Common myeloid progenitor, CD34-positive (primary cell): ENCODE measurements around the gene EFNA3.

Source experiments
- CTCF ChIA-PET: fragments of 350-600 bp; sonication (Branson Sonifier 250); formaldehyde crosslinking; loops from one replicate; lab custom pipeline; 2021; ENCODE audit warnings: antibody characterized with exemption; lab: Charles Lee
- POLR2A ChIA-PET: fragments of 350-600 bp; sonication (Branson Sonifier 250); formaldehyde crosslinking; loops from one replicate; lab custom pipeline; 2021; ENCODE audit warnings: antibody characterized with exemption; lab: Charles Lee
- DNase-seq, 3 donors: peaks; one replicate each; pipeline versions ENCODE4 v3.0.0 to v3.0.0-alpha.2; 2013
- H3K27ac ChIP-seq, 2 experiments: 1 replicate in 1 of 2; 2 replicates in 1 of 2; pipeline ENCODE4 v1.7.0; 2013; ENCODE audit warnings: inconsistent platforms in 2 of 2, low read length in 2 of 2, mild to moderate bottlenecking in 2 of 2, low read depth in 1 of 2, moderate library complexity in 1 of 2; ENCODE audit not compliant: severe bottlenecking in 2 of 2, insufficient read depth in 1 of 2, poor library complexity in 1 of 2
- H3K27me3 ChIP-seq, 5 experiments: replicated peaks in 2 of 5; 1 replicate in 3 of 5; 2 replicates in 2 of 5; pipeline versions ENCODE4 v1.6.1 to v1.7.0; 2013; ENCODE audit warnings: low read length in 4 of 5, mild to moderate bottlenecking in 2 of 5, moderate library complexity in 2 of 5, inconsistent platforms in 1 of 5; ENCODE audit not compliant: insufficient read depth in 5 of 5, control insufficient read depth in 4 of 5
- H3K36me3 ChIP-seq, 4 experiments: 1 replicate in 2 of 4; 2 replicates in 2 of 4; pipeline versions ENCODE4 v1.6.1 to v1.7.0; 2013; ENCODE audit warnings: low read length in 3 of 4, control low read depth in 1 of 4, mild to moderate bottlenecking in 1 of 4; ENCODE audit not compliant: control insufficient read depth in 4 of 4, insufficient read depth in 4 of 4
- H3K4me1 ChIP-seq, 4 experiments: 1 replicate in 3 of 4; 2 replicates in 1 of 4; pipeline versions ENCODE4 v1.6.1 to v1.7.1; 2013; ENCODE audit warnings: low read length in 3 of 4, mild to moderate bottlenecking in 3 of 4, control low read depth in 1 of 4, inconsistent platforms in 1 of 4, moderate library complexity in 1 of 4; ENCODE audit not compliant: control insufficient read depth in 4 of 4, insufficient read depth in 4 of 4; ENCODE audit errors: control extremely low read depth in 1 of 4
- H3K4me3 ChIP-seq, 7 experiments: 1 replicate in 4 of 7; 2 replicates in 3 of 7; pipeline versions ENCODE4 v1.5.1 to v1.7.0; 2013; ENCODE audit warnings: mild to moderate bottlenecking in 7 of 7, low read length in 6 of 7, moderate library complexity in 6 of 7, inconsistent platforms in 2 of 7, low read depth in 2 of 7, control low read depth in 1 of 7; ENCODE audit not compliant: insufficient read depth in 4 of 7, control insufficient read depth in 1 of 7; ENCODE audit errors: extremely low read depth in 1 of 7
- H3K9me3 ChIP-seq, 5 experiments: 1 replicate in 4 of 5; 2 replicates in 1 of 5; pipeline versions ENCODE4 v1.6.1 to v1.7.1; 2013; ENCODE audit warnings: low read length in 4 of 5, mild to moderate bottlenecking in 2 of 5, inconsistent platforms in 1 of 5, low read depth in 1 of 5, moderate library complexity in 1 of 5; ENCODE audit not compliant: control insufficient read depth in 4 of 5, insufficient read depth in 2 of 5; ENCODE audit errors: control extremely low read depth in 1 of 5
- WGBS: methylation state at CpG from one replicate; pipeline ENCODE4 v1.1.5; 2013; ENCODE audit not compliant: insufficient coverage; 5-methylcytosine and 5-hydroxymethylcytosine counted together

Gene EFNA3

DNA sequence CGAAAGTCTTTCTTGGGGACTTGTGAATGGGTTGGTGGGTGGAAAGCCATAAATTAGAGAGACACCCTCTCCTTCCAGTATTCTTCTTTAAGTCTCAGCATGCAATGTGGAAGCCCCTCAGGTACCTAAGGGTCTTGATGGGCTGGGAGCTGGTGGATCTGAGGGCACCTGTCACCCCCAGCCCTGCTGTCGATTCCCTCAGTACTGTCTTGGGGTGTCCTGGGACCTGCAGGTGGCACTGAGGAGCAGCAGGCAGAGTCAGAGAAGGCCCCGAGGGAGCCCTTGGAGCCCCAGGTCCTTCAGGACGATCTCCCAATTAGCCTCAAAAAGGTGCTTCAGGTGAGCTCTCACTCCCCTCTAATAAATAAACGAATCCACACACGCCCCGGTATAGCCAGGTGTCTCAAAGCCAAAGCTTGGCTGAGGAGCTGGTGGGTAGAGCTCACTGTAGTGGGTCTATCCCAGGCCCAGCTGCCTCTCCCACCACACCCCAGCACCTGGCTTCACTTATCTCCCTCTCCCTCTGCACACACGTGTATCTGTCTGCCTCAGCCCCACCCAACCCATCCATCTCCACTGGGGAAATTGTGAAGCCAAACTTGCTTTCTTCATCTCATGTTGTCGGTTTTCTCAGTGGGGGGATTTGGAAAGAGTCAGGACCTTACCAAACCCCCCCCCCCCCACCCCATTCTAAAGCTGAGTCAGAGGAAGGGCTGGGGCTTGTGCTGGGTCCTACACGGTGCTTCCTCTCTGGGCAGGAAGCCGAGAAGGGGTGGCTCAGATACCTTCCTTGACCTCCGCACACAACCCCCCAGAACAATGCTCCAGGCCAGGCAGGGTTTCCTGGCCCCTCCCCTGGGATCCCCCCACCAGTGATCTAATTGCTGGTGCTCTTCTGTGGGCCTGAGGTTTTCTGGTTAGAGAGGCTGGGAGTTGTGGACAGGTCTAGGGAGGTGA is 25.9 kb upstream of the EFNA3 start:
- Histone ChIP-seq H3K9me3 (no peaks in the 10 kb centered on the region), H3K27me3 (no peaks in the 10 kb centered on the region), H3K36me3 (peaks cover 0 to 33% (median 16%) of the 10 kb centered on the region in 4 experiments), H3K4me1 (peaks cover 3 to 43% (median 40%) of the 10 kb centered on the region in 4 experiments), H3K4me3 (peak overlapping the region; percentile 45 to 88 (median 79)), H3K27ac (no peak overlapping the region)
- peak; percentile 42 to 53 (median 46) for DNase-seq
- ChIA-PET POLR2A (interaction anchor here (0.7 to 1.3 kb wide), 3 partner anchors 9 to 147 kb away, joined by 3 read pairs; partner anchors contain the start of gene SLC50A1), CTCF (interaction anchor here (0.7 to 22.6 kb wide), 15 partner anchors 7 to 493 kb away, joined by 3 to 368 read pairs (median 4); partner anchors contain the start of genes ADAM15, EFNA3 and EFNA4)
- WGBS = 17% methylated on average over 7 of the region's 12 CpGs

DNA sequence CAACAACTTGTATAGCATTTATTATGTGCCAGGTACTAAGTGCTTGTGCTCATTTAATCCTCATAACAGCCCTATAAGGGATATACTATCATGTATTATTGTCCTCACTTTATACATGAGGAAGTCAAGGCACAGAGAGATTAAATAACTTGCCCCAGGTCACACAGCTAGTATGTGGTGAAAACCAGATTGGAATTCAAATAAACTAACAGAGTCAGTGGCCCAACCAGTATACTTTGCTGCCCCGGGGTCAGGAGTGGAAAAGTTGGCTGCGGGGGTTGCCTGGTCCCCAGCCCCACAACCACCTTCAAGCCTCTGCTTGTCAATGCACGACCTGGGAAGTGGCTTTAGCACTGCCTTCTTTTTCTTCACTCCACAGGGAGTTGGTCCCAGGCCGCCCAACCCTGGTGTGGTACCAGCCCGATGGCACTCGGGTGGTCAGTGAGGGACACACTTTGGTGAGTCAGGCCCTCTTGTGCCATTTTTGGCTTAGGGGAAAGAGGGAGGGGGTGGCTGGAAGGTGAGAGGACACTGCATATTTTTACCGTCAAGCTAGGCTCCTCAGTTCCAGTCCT is 25.0 kb upstream of the EFNA3 start:
- CTCF ChIA-PET = interaction anchor here (0.9 to 22.6 kb wide), 14 partner anchors 7 to 494 kb away, joined by 3 to 368 read pairs (median 6); partner anchors contain the start of genes ADAM15, EFNA3 and EFNA4
- no peak for DNase-seq
- Histone ChIP-seq H3K9me3 (no peaks in the 10 kb centered on the region), H3K36me3 (peaks cover 0 to 42% (median 24%) of the 10 kb centered on the region in 4 experiments), H3K4me1 (peaks cover 3 to 43% (median 40%) of the 10 kb centered on the region in 4 experiments), H3K27ac (no peak overlapping the region), H3K4me3 (peak overlapping the region in 1 of 7 experiments; percentile 88), H3K27me3 (no peaks in the 10 kb centered on the region)
- WGBS = 98% methylated on average over 4 of the region's 7 CpGs
- POLR2A ChIA-PET = no interaction called here

DNA sequence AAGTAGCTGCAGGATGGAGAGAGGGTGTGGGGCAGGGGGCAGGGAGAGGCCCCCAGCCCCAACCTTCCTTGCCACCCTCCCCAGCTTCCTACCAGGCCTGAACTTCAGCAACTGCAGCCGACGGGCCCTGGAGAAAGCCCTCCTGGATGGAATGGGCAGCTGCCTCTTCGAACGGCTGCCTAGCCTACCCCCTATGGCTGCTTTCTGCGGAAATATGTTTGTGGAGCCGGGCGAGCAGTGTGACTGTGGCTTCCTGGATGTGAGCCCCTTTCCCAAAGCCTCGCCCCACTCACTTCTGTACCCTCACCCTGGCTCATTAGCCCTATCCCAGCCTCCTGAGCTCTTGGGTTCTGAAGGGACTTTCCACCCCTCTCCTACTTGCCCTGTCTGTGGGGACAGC is 21.5 kb upstream of the EFNA3 start:
- CTCF ChIA-PET = interaction anchor here (0.8 to 22.6 kb wide), 14 partner anchors 9 to 498 kb away, joined by 3 to 368 read pairs (median 3); partner anchors contain the start of genes ADAM15 and LENEP
- POLR2A ChIA-PET = no interaction called here

DNA sequence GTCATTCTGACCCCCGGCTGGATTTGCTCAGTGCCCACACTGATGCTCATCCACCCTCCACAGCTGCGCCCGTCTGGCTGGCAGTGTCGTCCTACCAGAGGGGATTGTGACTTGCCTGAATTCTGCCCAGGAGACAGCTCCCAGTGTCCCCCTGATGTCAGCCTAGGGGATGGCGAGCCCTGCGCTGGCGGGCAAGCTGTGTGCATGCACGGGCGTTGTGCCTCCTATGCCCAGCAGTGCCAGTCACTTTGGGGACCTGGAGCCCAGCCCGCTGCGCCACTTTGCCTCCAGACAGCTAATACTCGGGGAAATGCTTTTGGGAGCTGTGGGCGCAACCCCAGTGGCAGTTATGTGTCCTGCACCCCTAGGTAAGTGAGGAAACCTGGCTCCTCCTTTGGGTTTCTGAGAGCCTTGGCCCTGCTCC is 20.8 kb upstream of the EFNA3 start:
- WGBS = 97% methylated on average over 13 of the region's 13 CpGs
- ChIA-PET POLR2A (no interaction called here), CTCF (interaction anchor here (0.8 to 22.6 kb wide), 10 partner anchors 9 to 75 kb away, joined by 3 to 368 read pairs (median 3); partner anchors contain the start of genes ADAM15, FLAD1 and LENEP)
- H3K27me3 ChIP-seq = no peaks in the 10 kb centered on the region
- no peak overlapping the region for H3K4me3 ChIP-seq
- peaks cover 0 to 53% (median 29%) of the 10 kb centered on the region in 4 experiments for H3K36me3 ChIP-seq
- H3K27ac ChIP-seq = no peak overlapping the region
- H3K4me1 ChIP-seq = peaks cover 2 to 30% (median 26%) of the 10 kb centered on the region in 4 experiments
- DNase-seq = no peak
- H3K9me3 ChIP-seq = no peaks in the 10 kb centered on the region

More for the DNA sequence above, 21.5 kb upstream of the EFNA3 start:
- DNase-seq = no peak
- Histone ChIP-seq H3K4me1 (peaks cover 2 to 30% (median 27%) of the 10 kb centered on the region in 4 experiments), H3K4me3 (no peak overlapping the region), H3K27ac (no peak overlapping the region), H3K27me3 (no peaks in the 10 kb centered on the region), H3K36me3 (peaks cover 0 to 53% (median 29%) of the 10 kb centered on the region in 4 experiments), H3K9me3 (no peaks in the 10 kb centered on the region)
- 98% methylated on average over 8 of the region's 8 CpGs for WGBS

DNA sequence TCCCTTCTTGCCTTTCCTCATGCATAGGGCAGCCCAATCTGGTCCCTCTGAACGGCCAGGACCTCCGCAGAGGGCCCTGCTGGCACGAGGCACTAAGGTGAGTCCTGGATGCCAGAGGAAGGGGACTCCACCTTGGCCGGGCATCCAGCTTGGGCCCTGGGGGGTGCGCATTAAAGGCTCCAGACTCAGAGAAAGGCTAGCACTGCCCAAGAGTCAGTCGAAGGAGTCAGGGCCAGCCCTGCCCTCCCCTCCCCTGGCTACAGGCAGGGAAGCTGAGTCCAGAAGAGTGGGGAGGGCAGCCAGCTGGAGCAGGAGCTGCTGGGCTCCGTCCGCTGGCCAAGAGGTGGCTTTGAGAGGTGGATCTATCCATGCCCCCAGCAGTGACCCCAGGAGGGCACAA is 17.9 kb upstream of the EFNA3 start:
- WGBS = 97% methylated on average over 6 of the region's 8 CpGs
- no peaks in the 10 kb centered on the region for H3K9me3 ChIP-seq
- no peak for DNase-seq
- no peak overlapping the region for H3K27ac ChIP-seq
- ChIA-PET CTCF (interaction anchor here (0.8 to 22.6 kb wide), 21 partner anchors 15 to 500 kb away, joined by 3 to 368 read pairs (median 4); partner anchors contain the start of genes ADAM15, DCST1, DCST2 and EFNA3), POLR2A (interaction anchor here (1.4 kb wide), 1 partner anchor 9 kb away, joined by 3 read pairs; no protein-coding TSS in a partner anchor)
- H3K4me1 ChIP-seq = peaks cover 0 to 29% (median 27%) of the 10 kb centered on the region in 4 experiments
- H3K36me3 ChIP-seq = peaks cover 0 to 40% (median 24%) of the 10 kb centered on the region in 4 experiments
- no peak overlapping the region for H3K4me3 ChIP-seq
- H3K27me3 ChIP-seq = no peaks in the 10 kb centered on the region

DNA sequence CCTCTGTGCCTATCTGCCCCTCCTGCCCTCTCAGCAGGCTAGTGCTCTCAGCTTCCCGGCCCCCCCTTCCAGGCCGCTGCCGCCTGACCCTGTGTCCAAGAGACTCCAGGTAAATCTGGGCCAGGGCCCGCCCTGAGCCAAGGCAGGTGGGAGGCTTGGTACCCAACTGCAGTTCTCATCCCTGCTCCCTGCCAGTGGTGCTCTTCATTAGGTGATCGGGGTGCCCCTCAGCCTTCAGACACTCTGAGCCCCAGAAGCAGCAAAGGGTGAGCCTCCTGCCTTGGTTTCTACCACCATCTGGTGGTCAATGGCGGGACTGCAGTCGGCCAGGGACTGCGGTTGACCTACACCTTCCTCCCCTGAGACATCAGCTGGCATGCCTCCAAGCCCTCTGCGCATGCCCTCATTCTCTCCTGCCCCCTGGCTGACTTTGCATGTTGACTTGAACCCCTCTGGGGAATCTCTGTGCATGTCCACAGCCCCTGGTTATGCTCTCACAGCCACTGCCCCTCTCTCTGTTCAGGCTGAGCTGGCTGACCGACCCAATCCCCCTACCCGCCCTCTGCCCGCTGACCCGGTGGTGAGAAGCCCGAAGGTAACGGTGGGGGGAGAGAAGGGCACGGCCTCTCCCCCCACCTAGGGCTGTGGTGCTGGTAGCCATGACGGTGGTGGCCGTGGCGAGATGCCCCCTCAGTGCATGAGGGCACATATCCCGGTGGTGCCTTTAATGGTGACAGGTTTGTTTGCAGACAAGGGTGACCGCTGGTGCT is 17.1 kb upstream of the EFNA3 start:
- no peaks in the 10 kb centered on the region for H3K27me3 ChIP-seq
- 40% methylated on average over 13 of the region's 21 CpGs for WGBS
- H3K4me3 ChIP-seq = no peak overlapping the region
- DNase-seq = peak; percentile 88 to 93 (median 89)
- peaks cover 0 to 31% (median 20%) of the 10 kb centered on the region in 4 experiments for H3K36me3 ChIP-seq
- H3K9me3 ChIP-seq = no peaks in the 10 kb centered on the region
- no peak overlapping the region for H3K27ac ChIP-seq
- POLR2A ChIA-PET = interaction anchor here (1.4 kb wide), 1 partner anchor 9 kb away, joined by 3 read pairs; no protein-coding TSS in a partner anchor
- peaks cover 0 to 29% (median 27%) of the 10 kb centered on the region in 4 experiments for H3K4me1 ChIP-seq
- CTCF ChIA-PET = interaction anchor here (0.8 to 22.6 kb wide), 24 partner anchors 8 to 590 kb away, joined by 3 to 368 read pairs (median 4); partner anchors contain the start of genes ADAM15, DCST1, DCST2 and EFNA3
